Heart right ventricle (tissue), 16 donors: Measurements from ENCODE around the gene DISC1. TPM values are rescaled to one million over a fixed set of nuclear protein-coding genes. Genes with fewer than 3 reads are reported as not detected.

Experiments
- ATAC-seq, 8 donors: fragments of 200-7000 bp; cut with Tn5 transposase; one replicate each; pipeline ENCODE4 v1.9.1; 2020; ENCODE audit warnings: mild to moderate bottlenecking in 8 of 8, moderate library complexity in 8 of 8, moderate number of reproducible peaks in 1 of 8
- DNase-seq, 2 donors: peaks; one replicate each; pipeline ENCODE4 v3.0.0-alpha.2; 2020
- H3K27ac ChIP-seq, 10 donors: fragments of 200-600 bp; sonication (generic) in 2 of 10; one replicate each; pipeline versions ENCODE4 v1.5.0 to v1.8.0; 2020 to 2022; ENCODE audit warnings: mild to moderate bottlenecking in 3 of 10
- H3K27me3 ChIP-seq, 7 donors: fragments of 200-600 bp; one replicate each; pipeline ENCODE4 v1.8.0; 2021 to 2022; ENCODE audit warnings: mild to moderate bottlenecking in 2 of 7
- H3K36me3 ChIP-seq, 9 donors: fragments of 200-600 bp; sonication (generic) in 1 of 9; one replicate each; pipeline versions ENCODE4 v1.5.0 to v1.8.0; 2020 to 2022; ENCODE audit warnings: mild to moderate bottlenecking in 2 of 9
- H3K4me1 ChIP-seq, 9 donors: fragments of 200-600 bp; sonication (generic) in 1 of 9; one replicate each; pipeline versions ENCODE4 v1.5.0 to v1.8.0; 2020 to 2022; ENCODE audit warnings: mild to moderate bottlenecking in 4 of 9
- H3K4me3 ChIP-seq, 10 donors: fragments of 200-600 bp; sonication (generic) in 2 of 10; one replicate each; pipeline versions ENCODE4 v1.5.0 to v1.8.0; 2020 to 2022; ENCODE audit warnings: mild to moderate bottlenecking in 7 of 10, moderate library complexity in 2 of 10
- H3K9me3 ChIP-seq, 11 donors: fragments of 200-600 bp in 10 of 11; sonication (generic) in 2 of 11; one replicate each; pipeline versions ENCODE4 v1.5.0 to v1.8.0; 2013 to 2022; ENCODE audit warnings: mild to moderate bottlenecking in 2 of 11, control low read depth in 1 of 11, moderate library complexity in 1 of 11
- CTCF ChIP-seq, 9 donors: fragments of 200-600 bp; sonication (generic) in 2 of 9; IDR thresholded peaks; one replicate each; pipeline versions ENCODE4 v1.5.0 to v1.8.0; 2021 to 2022; ENCODE audit warnings: antibody characterized with exemption in 9 of 9, mild to moderate bottlenecking in 5 of 9, moderate library complexity in 1 of 9
- WGBS, 2 donors: extraction: QIAGEN DNeasy Blood & Tissue Kit; methylation state at CpG; one replicate each; pipeline ENCODE4 v1.1.7; 2013; ENCODE audit warnings: inconsistent platforms in 1 of 2; 5-methylcytosine and 5-hydroxymethylcytosine counted together
- intact Hi-C, 10 donors: fragments of 100-400 bp; cut with DNase I; formaldehyde crosslinking; loops; one replicate each; pipeline versions ENCODE4 v1.11.1 to v1.14.2; 2022
- polyA plus RNA-seq, 2 donors: library from polyadenylated mRNA; stranded (reverse); fragments of 200-250 nt; gene quantifications; one replicate each; pipeline ENCODE4 v1.2.3, GENCODE V29; 2013
- total RNA-seq, 10 donors: library from RNA; stranded (reverse); fragmentation: NEBNext Ultra II Directional in 3 of 10; extraction: Animal tissue kit (Norgen Biotek cat#: 25700) in 3 of 10; gene quantifications; one replicate each; pipeline versions ENCODE4 v1.2.1 to v1.2.4, GENCODE V29; 2021 to 2023
- donor health status: Arrhythmogenic right ventricular cardiomyopathy.
- donor health status: ischemic (EF 13 %, LVEDD 7.1; RV severe dilation, severe dysfunction).
- donor health status: healthy with polysubstance abuse.
- donor health status: DM: no; HTN: yes; CAD: no.
- donor health status: DM: no; HTN: no; CAD: no.
- donor health status: ischemic (EF 25% LVEDD 6.9; RV normal size, moderate dysfunction).
- donor health status: ischemic (EF 25% LVEDD 5.7; RV mildly dilated, moderate dysfunction).
- donor health status: healthy.
- donor health status: DM: yes; HTN: yes; CAD: no.
- donor health status: Ischemic cardiomyopathy.
- donor health status: ischemic (EF 35%, LVEDD 5.7; RV mildly dilated, moderate dysfunction).
- donor health status: nonischemic (EF 11% LVEDD 7.7; RV severe dilation, severe dysfunction).
- donor health status: DM: yes; HTN: yes; CAD: no.
- donor health status: PGD.
- donor health status: ischemic (EF 29% LVEDD 5.4; RV normal size, mild dysfunction).
- donor health status: nonischemic (EF 23%, LVEDD 6.1; RV moderate dilation, normal function).

The DISC1 gene
- total and polyA plus RNA-seq, 12 donors, result 1.4 to 6.4 (median 4.0) TPM

- Histone ChIP-seq H3K9me3 (no peaks in the 10 kb centered on the region), H3K27me3 (no peaks in the 10 kb centered on the region), H3K4me1 (peaks cover 0 to 16% (median 11%) of the 10 kb centered on the region in 9 donors), H3K36me3 (peaks cover 0 to 13% (median 0%) of the 10 kb centered on the region in 9 donors), H3K4me3 (no peak overlapping the region), H3K27ac (no peak overlapping the region)
- TF ChIP-seq CTCF (IDR thresholded peaks at IDR 0.05), result no peak
- DNase-seq (no peak), ATAC-seq (no peak)
- intact Hi-C loops, result no loop called here
Observed at GRCh38 chr1:231707407-231707806, 80.8 kb downstream of the DISC1 start.

GRCh38 chr1:231708394-231708793, 81.8 kb downstream of the DISC1 start:
- Histone ChIP-seq H3K4me3 (no peak overlapping the region), H3K9me3 (peaks cover 0 to 7% (median 0%) of the 10 kb centered on the region in 11 donors), H3K36me3 (peaks cover 0 to 10% (median 0%) of the 10 kb centered on the region in 9 donors), H3K4me1 (peaks cover 0 to 16% (median 11%) of the 10 kb centered on the region in 9 donors), H3K27ac (no peak overlapping the region), H3K27me3 (no peaks in the 10 kb centered on the region)
- DNase-seq, result no peak
- intact Hi-C loops, result no loop called here
- WGBS, 2 donors, result 93 to 96% methylated on average over 6 of the region's 6 CpGs
- TF ChIP-seq CTCF (IDR thresholded peaks at IDR 0.05), result no peak
- no peak for ATAC-seq

GRCh38 chr1:231714440-231714839, 87.8 kb downstream of the DISC1 start:
- no peaks in the 10 kb centered on the region for H3K36me3 ChIP-seq
- DNase-seq (no peak), ATAC-seq (no peak)
- H3K27me3 ChIP-seq, result no peaks in the 10 kb centered on the region
- no peaks in the 10 kb centered on the region for H3K4me1 ChIP-seq
- H3K9me3 ChIP-seq, result peaks cover 0 to 8% (median 0%) of the 10 kb centered on the region in 11 donors
- TF ChIP-seq CTCF (IDR thresholded peaks at IDR 0.05), result no peak
- no peak overlapping the region for H3K4me3 ChIP-seq
- intact Hi-C loops, result no loop called here
- H3K27ac ChIP-seq, result no peak overlapping the region

- ATAC-seq, result no peak
- no peaks in the 10 kb centered on the region for H3K27me3 ChIP-seq
- no peaks in the 10 kb centered on the region for H3K36me3 ChIP-seq
- DNase-seq, result no peak
- H3K27ac ChIP-seq, result no peak overlapping the region
- no peak for TF ChIP-seq CTCF (IDR thresholded peaks at IDR 0.05)
- intact Hi-C loops, result no loop called here
- peaks cover 0 to 8% (median 0%) of the 10 kb centered on the region in 11 donors for H3K9me3 ChIP-seq
- no peak overlapping the region for H3K4me3 ChIP-seq
- no peaks in the 10 kb centered on the region for H3K4me1 ChIP-seq
- WGBS, 2 donors, result 92 to 93% methylated on average over 8 of the region's 8 CpGs
Observed at GRCh38 chr1:231715816-231716722, 89.5 kb downstream of the DISC1 start.
